Prostate gland (tissue), 2 donors: ENCODE results near the gene FGF5.

Experiments used
- POLR2A ChIP-seq: fragments of 450-650 bp; IDR thresholded peaks from one replicate; pipeline ENCODE4 v1.6.1; 2016; ENCODE audit warnings: antibody characterized with exemption, mild to moderate bottlenecking
- POLR2AphosphoS5 ChIP-seq: sonication (generic); formaldehyde crosslinking; IDR thresholded peaks from one replicate; pipeline ENCODE4 v1.6.1; 2017; ENCODE audit warnings: antibody characterized with exemption
- TF ChIP-seq, protein P1 (sequence below), 4 experiments: fragments of 200-600 bp in 2 of 4; fragments of 450-650 bp in 2 of 4; sonication (generic) in 2 of 4; IDR thresholded peaks; 1 replicate in 3 of 4; 2 replicates in 1 of 4; pipeline ENCODE4 v1.5.1; 2016 to 2019; ENCODE audit warnings: antibody characterized with exemption in 4 of 4, mild to moderate bottlenecking in 2 of 4, moderate library complexity in 2 of 4

DNA sequence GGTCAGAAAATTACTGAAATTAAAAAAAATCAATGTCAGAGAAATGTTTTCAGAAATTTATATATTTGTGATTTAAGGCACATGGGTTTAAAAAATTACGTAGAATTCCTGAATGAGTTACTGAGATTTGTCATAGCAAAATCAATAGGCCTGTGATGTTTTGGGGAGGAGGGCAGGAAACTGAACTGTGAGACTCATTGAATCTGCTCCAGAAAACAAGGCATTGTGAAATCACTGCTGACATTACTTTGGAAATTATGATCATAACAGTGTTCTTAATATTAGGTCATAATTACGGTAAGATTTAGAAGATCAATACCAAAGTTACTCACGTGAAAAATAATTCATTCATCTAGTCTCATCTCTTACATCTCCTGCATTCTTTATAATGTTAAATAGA is 5.3 kb downstream of the FGF5 start:
- TF ChIP-seq POLR2A = no peak
- TF ChIP-seq, protein P1, sequence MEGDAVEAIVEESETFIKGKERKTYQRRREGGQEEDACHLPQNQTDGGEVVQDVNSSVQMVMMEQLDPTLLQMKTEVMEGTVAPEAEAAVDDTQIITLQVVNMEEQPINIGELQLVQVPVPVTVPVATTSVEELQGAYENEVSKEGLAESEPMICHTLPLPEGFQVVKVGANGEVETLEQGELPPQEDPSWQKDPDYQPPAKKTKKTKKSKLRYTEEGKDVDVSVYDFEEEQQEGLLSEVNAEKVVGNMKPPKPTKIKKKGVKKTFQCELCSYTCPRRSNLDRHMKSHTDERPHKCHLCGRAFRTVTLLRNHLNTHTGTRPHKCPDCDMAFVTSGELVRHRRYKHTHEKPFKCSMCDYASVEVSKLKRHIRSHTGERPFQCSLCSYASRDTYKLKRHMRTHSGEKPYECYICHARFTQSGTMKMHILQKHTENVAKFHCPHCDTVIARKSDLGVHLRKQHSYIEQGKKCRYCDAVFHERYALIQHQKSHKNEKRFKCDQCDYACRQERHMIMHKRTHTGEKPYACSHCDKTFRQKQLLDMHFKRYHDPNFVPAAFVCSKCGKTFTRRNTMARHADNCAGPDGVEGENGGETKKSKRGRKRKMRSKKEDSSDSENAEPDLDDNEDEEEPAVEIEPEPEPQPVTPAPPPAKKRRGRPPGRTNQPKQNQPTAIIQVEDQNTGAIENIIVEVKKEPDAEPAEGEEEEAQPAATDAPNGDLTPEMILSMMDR (IDR thresholded peaks at IDR 0.05) = no peak
- no peak for TF ChIP-seq POLR2AphosphoS5
